GM12864 (cell line): ENCODE results near the gene TUBGCP6.
A peak's percentile ranks its signal among the peaks of the same experiment; 100 is the strongest.

Experiments
- DNase-seq: peaks from one replicate; pipeline ENCODE4 v3.0.0-alpha.2; 2011; ENCODE audit warnings: low read depth
- H3K4me3 ChIP-seq: 2 replicates; pipeline ENCODE4 v1.5.1; 2011; ENCODE audit warnings: mild to moderate bottlenecking, low read depth, low read length, control low read depth
- TF ChIP-seq, protein P1 (sequence below): IDR thresholded peaks from 2 replicates; pipeline ENCODE4 v1.5.1; 2011; ENCODE audit warnings: low read depth, mild to moderate bottlenecking, moderate library complexity, low read length, control low read depth, inconsistent platforms; ENCODE audit errors: missing control alignments

Gene TUBGCP6, protein sequence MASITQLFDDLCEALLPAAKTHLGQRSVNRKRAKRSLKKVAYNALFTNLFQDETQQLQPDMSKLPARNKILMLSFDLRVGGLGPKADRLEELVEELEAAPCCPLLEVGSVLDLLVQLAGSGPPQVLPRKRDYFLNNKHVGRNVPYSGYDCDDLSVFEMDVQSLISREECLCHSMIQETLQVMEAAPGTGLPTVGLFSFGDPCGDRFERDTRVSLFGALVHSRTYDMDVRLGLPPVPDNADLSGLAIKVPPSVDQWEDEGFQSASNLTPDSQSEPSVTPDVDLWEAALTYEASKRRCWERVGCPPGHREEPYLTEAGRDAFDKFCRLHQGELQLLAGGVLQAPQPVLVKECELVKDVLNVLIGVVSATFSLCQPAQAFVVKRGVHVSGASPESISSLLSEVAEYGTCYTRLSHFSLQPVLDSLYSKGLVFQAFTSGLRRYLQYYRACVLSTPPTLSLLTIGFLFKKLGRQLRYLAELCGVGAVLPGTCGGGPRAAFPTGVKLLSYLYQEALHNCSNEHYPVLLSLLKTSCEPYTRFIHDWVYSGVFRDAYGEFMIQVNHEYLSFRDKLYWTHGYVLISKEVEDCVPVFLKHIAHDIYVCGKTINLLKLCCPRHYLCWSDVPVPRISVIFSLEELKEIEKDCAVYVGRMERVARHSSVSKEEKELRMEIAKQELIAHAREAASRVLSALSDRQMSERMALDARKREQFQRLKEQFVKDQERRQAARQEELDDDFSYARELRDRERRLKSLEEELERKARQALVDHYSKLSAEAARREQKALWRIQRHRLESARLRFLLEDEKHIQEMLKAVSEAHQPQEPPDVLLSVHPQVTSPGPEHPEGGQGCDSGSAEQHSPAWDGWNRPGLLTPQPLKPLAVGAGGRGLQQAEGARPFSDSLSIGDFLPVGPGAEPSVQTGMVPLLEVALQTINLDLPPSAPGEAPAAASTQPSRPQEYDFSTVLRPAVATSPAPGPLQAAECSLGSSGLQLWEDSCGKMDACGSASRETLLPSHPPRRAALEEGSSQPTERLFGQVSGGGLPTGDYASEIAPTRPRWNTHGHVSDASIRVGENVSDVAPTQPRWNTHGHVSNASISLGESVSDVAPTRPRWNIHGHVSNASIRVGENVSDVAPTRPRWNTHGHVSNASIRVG (N-terminal part only)

DNA sequence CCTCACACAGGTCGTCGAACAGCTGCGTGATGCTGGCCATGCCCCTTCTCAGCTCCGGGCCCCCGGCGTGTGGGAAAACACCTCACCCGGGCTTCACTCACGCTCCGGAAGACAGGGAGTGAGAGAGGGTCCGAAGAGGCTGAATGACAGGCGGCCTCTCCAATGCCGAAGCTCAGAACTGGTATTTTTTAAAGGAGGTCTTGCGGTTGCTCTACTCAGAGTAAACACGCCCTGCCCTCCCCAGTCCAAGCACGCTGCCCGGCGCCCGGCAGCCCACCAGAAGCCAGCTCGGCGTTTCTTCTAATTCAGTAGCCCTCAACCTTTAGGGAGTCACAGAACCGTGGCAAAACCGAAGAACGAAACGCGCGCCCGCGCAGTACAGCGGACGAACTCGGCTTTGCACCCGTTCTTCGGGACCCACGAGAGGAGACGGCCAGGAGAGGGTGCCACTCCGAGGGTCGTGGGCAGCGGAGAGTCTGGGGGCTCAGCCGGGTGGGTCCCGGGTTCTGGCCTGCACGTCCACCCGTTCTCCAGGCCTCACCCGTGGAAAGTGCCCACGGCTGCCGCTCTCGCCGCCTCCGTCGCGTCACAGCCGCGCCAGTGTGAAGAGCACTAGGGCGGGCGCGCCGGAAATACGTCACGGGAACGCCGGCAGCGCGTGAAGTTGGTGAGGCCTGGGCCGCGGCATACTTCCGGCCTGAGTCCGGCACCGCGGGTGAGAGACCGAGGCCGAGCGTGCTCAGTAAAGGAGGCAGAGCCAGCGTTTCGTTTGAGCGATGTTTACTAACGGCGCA, at the start of gene TUBGCP6:
Gene TUBGCP6, minus strand, starts transcription at position 604 of the 794 bp plus-strand sequence. Its CDS starts 564 bp downstream, at position 40.
- TF ChIP-seq, protein P1, sequence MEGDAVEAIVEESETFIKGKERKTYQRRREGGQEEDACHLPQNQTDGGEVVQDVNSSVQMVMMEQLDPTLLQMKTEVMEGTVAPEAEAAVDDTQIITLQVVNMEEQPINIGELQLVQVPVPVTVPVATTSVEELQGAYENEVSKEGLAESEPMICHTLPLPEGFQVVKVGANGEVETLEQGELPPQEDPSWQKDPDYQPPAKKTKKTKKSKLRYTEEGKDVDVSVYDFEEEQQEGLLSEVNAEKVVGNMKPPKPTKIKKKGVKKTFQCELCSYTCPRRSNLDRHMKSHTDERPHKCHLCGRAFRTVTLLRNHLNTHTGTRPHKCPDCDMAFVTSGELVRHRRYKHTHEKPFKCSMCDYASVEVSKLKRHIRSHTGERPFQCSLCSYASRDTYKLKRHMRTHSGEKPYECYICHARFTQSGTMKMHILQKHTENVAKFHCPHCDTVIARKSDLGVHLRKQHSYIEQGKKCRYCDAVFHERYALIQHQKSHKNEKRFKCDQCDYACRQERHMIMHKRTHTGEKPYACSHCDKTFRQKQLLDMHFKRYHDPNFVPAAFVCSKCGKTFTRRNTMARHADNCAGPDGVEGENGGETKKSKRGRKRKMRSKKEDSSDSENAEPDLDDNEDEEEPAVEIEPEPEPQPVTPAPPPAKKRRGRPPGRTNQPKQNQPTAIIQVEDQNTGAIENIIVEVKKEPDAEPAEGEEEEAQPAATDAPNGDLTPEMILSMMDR = peak; percentile 37
- peak; percentile 67 for DNase-seq

DNA sequence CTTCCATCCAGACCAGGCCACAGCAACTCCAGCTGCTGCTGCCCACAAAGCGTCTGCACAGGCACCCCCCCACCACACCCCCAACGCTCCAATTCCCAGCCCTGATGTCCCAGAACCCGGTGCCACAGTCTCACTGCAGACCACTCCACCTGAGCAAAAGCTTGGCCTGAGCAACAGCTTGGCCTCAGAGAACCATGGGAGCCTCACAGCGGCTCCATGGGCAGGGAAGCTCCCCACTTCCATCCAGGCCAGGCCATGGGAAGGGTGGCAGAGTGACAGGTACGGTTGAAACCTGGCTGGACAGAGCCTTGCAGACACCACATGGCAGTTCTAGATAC, 49.5 kb upstream of the TUBGCP6 start:
- H3K4me3 ChIP-seq = no peak overlapping the region
- DNase-seq = no peak
- TF ChIP-seq, protein P1 = no peak

More for the DNA sequence above, at the start of gene TUBGCP6:
- H3K4me3 ChIP-seq = peak within 1 kb of the TSS; percentile 93

DNA sequence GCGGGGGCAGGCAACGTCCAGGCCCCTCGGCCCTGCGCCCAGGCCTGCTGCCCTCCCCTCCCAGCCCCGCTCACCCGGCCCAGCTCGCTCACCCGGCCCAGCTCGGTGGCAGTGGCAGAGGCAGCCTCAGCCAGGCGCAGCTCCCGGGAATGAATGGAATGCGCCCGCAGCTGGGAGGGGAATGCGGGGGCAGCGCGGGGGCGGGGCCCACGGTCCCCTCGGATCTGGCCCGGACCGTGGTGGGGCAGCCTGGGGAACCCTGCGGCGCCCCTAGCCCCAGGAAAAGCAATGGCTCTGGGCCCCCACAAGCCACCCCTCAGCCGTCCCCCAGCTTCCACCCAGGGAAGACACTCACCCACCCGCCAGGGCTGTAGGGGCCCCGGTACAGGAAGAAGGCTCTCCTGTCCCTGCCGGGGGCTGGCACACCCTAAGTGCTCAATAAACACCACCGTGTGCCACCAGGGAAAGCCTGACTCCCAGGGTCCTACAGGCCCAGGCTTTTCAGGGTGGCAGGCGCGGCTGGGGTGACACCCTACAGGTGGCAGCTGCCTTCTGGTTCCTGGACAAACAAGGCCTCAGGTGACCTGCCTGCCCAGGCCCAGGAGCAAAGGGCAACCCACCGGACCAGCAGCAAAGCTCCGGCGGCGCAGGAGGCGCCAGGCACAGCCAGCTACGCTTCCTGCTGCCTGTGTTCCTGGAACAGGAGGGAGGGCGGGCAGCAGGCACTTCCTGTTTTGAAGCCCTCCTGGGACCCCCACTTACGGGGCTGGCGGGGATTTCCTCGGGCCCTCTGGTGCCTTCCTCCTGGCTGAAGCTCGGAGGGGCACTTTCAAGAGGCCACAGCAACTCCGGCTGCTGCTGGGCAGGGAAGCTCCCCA, 48.9 kb upstream of the TUBGCP6 start:
- no peak for DNase-seq
- TF ChIP-seq, protein P1 = no peak
- H3K4me3 ChIP-seq = no peak overlapping the region; the same call in 1 of the 2 replicates

DNA sequence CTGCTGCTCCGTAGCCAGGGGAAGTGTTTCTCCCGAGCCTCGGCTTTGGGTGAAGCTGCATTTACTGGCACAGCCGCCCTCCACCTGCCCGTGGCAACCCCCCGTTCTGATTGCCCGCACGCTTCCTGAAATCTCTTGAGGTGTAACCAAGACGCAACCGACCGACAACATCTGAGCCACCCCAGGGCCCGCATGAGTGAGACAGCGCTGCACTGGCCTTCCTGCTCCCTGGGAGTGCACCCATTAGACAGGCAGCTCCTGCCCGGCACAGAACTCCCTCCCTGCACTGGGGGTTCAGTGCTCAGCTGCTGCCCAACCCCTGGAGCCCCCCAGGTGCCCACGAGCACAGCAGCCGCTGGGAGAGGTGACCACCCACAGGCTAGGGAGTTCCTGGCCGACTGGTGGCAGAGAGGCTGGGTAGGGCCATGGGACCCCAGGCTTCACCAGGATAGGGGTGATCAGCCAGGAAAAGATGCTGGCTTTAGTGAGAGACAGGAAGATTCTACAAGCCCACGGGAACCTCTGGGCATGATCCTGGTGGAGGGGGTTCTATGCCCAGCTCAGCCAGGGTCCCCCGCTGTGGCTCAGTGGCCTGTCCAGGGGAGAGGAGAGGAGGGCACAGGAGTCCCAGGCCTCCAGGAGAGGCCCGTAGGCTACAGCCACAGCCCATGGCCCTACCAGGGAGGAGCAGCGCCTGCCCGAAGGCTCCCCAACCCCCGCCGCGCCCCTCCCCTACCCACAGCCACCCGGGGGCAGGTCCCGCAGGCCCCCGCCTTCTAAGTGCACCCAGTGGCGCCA, 48.0 kb upstream of the TUBGCP6 start:
- peak overlapping the region; percentile 3; the same call in 1 of the 2 replicates for H3K4me3 ChIP-seq
- no peak for DNase-seq
- TF ChIP-seq, protein P1 = no peak

DNA sequence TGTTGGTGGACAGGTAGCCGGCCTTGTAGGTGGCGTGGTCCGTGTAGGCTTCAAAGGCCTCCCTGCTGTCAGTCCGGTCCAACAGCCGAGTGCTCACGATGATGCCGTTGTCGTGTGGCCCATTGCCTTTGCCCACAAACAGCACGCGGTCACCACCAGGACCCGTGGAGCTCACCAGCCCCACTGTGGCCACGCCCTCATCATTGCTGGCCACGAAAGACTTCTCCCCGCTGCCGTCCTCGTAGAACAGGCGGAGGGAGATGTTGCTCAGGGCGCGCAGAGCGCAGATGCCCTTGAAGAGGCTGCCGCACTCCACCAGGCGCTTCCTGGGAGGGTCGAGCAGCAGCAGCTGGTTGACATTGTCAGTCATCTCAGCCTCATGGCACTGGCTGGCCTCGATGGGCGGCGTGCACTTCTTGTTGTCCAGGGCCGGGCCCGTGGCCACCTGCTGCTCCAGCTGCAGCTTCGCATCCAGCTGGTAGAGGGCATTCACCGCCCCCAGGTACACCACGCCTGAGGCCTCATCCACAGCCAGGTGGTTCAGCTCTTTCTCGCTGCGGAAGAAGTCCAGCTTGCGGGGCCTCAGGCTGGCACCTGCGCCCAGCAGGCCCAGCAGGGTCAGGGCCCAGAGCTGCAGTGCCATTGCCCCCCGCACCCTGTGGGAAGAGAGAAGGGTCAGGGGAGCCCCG, 45.3 kb upstream of the TUBGCP6 start:
- no peak for DNase-seq
- H3K4me3 ChIP-seq = no peak overlapping the region
- TF ChIP-seq, protein P1 = no peak
